ENCODE results near the gene EIF2AK2. TPM values are rescaled to one million over a fixed set of nuclear protein-coding genes. Genes with fewer than 3 reads are reported as not detected.
A peak's percentile ranks its signal among the peaks of the same experiment; 100 is the strongest.
"Not testable (repeated sequence)": the region's sequence is repeated elsewhere in the genome, so short reads cannot be mapped to it uniquely, and the experiment has no call there.

The EIF2AK2 gene
- total and polyA plus RNA-seq, 10 of the 15 experiments (the other 5 are each of a cell fraction or from before 2014, with no cell fraction given) = 16.2 to 81.4 (median 63.3) TPM

DNA sequence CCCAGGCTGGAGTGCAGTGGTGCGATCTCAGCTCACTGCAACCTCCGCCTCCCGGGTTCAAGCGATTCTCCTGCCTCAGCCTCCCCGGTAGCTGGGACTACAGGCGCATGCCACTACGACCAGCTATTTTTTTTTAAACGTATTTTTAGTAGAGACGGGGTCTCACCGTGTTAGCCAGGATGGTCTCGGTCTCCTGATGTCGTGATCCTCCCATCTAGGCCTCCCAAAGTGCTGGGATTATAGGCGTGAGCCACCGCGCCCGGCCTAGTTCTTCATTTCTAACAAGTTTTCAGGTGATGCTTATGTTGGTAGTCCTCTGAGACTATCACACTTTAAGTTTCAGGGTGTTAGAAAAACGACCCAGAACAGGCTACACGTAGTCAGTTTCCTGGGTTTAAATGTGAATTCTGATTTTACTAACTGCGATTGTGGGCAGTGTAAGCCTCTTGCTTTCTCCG is 39.1 kb upstream of the EIF2AK2 start:
- ATAC-seq; in situ Hi-C loops (cut with MboI); H3K4me1 ChIP-seq (ENCODE audit: control insufficient read depth, insufficient read depth, low read length); SMC1A ChIA-PET (ENCODE audit: uncharacterized antibody, unreplicated experiment); intact Hi-C loops (cut with micrococcal nuclease; ENCODE audit: unreplicated experiment); DNase-seq (ENCODE audit: low read depth, low spot score); H4K20me1 ChIP-seq (ENCODE audit: control insufficient read depth, insufficient read depth); H3K36me3 ChIP-seq (ENCODE audit: control insufficient read depth in 2 of 2, insufficient read depth in 2 of 2, low read length in 1 of 2); FAIRE-seq; H3K9me3 ChIP-seq (replicated peaks; ENCODE audit: control insufficient read depth, insufficient read depth, low read length); RAD21 ChIA-PET (ENCODE audit: unreplicated experiment); BruUV-seq (replicated peaks); H3K27me3 ChIP-seq (replicated peaks in 1 of 2; ENCODE audit: control insufficient read depth in 2 of 2, insufficient read depth in 2 of 2, low read length in 1 of 2): not testable (repeated sequence)
- Histone ChIP-seq H3K4me2 (ENCODE audit: control insufficient read depth, insufficient read depth) (peak overlapping the region; percentile 65), H2AFZ (ENCODE audit: control insufficient read depth, low read depth, low read length) (peak overlapping the region; percentile 99), H3K4me3 (peak overlapping the region; percentile 77), H3K79me2 (ENCODE audit: control insufficient read depth, insufficient read depth, low read length) (peaks cover 38% of the 10 kb centered on the region), H3K9ac (ENCODE audit: control insufficient read depth, insufficient read depth, low read length) (peak overlapping the region; percentile 64; the same call in 1 of the 2 replicates), H3K27ac (ENCODE audit: control insufficient read depth, insufficient read depth) (peak overlapping the region; percentile 78)
- POLR2A ChIA-PET = interaction anchor here (2.4 kb wide), 1 partner anchor 36 kb away, joined by 11 read pairs; the partner anchor contains the start of genes CEBPZ and NDUFAF7
- 0 out of 2 replicates have a peak, but pooled peaks have one; percentile 11 for TF ChIP-seq PML (IDR thresholded peaks at IDR 0.05; ENCODE audit: low read length)
- TF ChIP-seq, protein P1, sequence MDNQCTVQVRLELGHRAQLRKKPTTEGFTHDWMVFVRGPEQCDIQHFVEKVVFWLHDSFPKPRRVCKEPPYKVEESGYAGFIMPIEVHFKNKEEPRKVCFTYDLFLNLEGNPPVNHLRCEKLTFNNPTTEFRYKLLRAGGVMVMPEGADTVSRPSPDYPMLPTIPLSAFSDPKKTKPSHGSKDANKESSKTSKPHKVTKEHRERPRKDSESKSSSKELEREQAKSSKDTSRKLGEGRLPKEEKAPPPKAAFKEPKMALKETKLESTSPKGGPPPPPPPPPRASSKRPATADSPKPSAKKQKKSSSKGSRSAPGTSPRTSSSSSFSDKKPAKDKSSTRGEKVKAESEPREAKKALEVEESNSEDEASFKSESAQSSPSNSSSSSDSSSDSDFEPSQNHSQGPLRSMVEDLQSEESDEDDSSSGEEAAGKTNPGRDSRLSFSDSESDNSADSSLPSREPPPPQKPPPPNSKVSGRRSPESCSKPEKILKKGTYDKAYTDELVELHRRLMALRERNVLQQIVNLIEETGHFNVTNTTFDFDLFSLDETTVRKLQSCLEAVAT (IDR thresholded peaks at IDR 0.05) = 0 out of 2 replicates have a peak, but pooled peaks have one; percentile 70
- 0 out of 2 replicates have a peak, but pooled peaks have one; percentile 28 for TF ChIP-seq NBN (IDR thresholded peaks at IDR 0.05)
- CTCF ChIA-PET = interaction anchor here (0.6 kb wide), 2 partner anchors 39 to 997 kb away, joined by 3 read pairs; no protein-coding TSS in a partner anchor
- WGBS (ENCODE audit: insufficient coverage, insufficient replicate concordance, low lambda C conversion rate, missing lambda C conversion rate) = 75% methylated on average over 20 of the region's 20 CpGs

DNA sequence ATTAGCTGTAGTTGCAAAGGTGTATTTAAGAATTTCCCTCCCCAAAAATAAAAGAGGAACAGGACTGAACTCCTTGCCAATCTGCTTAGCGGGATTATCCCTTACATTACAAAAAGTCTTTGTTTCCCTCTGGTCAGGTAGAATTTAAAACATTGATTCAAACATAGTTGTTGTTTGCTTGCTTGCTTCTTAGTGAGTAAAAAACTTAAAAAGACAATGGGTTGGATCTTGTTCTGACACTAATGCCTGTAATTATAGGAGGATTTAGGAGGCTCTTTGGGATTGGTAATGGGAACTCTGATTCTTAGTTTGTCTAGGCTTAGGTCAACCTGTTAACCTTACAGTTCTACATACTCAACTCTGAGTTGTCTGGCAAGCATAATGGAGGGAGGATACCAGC is 35.8 kb upstream of the EIF2AK2 start:
- DNase-seq (ENCODE audit: low read depth, low spot score) = no peak
- no peak for FAIRE-seq
- Histone ChIP-seq H2AFZ (ENCODE audit: control insufficient read depth, low read depth, low read length) (no peak overlapping the region), H3K4me1 (ENCODE audit: control insufficient read depth, insufficient read depth, low read length) (no peaks in the 10 kb centered on the region; the same call in 1 of the 2 replicates), H3K4me3 (no peak overlapping the region), H3K79me2 (ENCODE audit: control insufficient read depth, insufficient read depth, low read length) (peaks cover 12% of the 10 kb centered on the region), H3K9me3 (replicated peaks; ENCODE audit: control insufficient read depth, insufficient read depth, low read length) (no peaks in the 10 kb centered on the region; the same call in 2 of the 3 replicates), H3K36me3 (ENCODE audit: control insufficient read depth in 2 of 2, insufficient read depth in 2 of 2, low read length in 1 of 2) (no peaks in the 10 kb centered on the region), H3K27ac (ENCODE audit: control insufficient read depth, insufficient read depth) (no peak overlapping the region), H3K9ac (ENCODE audit: control insufficient read depth, insufficient read depth, low read length) (no peak overlapping the region), H3K4me2 (ENCODE audit: control insufficient read depth, insufficient read depth) (no peak overlapping the region), H4K20me1 (ENCODE audit: control insufficient read depth, insufficient read depth) (no peaks in the 10 kb centered on the region), H3K27me3 (replicated peaks in 1 of 2; ENCODE audit: control insufficient read depth in 2 of 2, insufficient read depth in 2 of 2, low read length in 1 of 2) (no peaks in the 10 kb centered on the region)
- intact Hi-C loops (cut with micrococcal nuclease; ENCODE audit: unreplicated experiment) = no loop called here
- ATAC-seq = no peak
- ChIA-PET CTCF (interaction anchor here (0.9 to 1.0 kb wide), 2 partner anchors 24 to 204 kb away, joined by 3 read pairs; no protein-coding TSS in a partner anchor), POLR2A (no interaction called here), SMC1A (ENCODE audit: uncharacterized antibody, unreplicated experiment) (no interaction called here), RAD21 (ENCODE audit: unreplicated experiment) (interaction anchor here (1.6 kb wide), 1 partner anchor 685 kb away, joined by 3 read pairs; no protein-coding TSS in a partner anchor)
- in situ Hi-C loops (cut with MboI) = no loop called here
- BruUV-seq (replicated peaks) = no TSS peak
- 90% methylated on average over 1 of the region's 1 CpG for WGBS (ENCODE audit: insufficient coverage, insufficient replicate concordance, low lambda C conversion rate, missing lambda C conversion rate)
- TF ChIP-seq, protein P2, sequence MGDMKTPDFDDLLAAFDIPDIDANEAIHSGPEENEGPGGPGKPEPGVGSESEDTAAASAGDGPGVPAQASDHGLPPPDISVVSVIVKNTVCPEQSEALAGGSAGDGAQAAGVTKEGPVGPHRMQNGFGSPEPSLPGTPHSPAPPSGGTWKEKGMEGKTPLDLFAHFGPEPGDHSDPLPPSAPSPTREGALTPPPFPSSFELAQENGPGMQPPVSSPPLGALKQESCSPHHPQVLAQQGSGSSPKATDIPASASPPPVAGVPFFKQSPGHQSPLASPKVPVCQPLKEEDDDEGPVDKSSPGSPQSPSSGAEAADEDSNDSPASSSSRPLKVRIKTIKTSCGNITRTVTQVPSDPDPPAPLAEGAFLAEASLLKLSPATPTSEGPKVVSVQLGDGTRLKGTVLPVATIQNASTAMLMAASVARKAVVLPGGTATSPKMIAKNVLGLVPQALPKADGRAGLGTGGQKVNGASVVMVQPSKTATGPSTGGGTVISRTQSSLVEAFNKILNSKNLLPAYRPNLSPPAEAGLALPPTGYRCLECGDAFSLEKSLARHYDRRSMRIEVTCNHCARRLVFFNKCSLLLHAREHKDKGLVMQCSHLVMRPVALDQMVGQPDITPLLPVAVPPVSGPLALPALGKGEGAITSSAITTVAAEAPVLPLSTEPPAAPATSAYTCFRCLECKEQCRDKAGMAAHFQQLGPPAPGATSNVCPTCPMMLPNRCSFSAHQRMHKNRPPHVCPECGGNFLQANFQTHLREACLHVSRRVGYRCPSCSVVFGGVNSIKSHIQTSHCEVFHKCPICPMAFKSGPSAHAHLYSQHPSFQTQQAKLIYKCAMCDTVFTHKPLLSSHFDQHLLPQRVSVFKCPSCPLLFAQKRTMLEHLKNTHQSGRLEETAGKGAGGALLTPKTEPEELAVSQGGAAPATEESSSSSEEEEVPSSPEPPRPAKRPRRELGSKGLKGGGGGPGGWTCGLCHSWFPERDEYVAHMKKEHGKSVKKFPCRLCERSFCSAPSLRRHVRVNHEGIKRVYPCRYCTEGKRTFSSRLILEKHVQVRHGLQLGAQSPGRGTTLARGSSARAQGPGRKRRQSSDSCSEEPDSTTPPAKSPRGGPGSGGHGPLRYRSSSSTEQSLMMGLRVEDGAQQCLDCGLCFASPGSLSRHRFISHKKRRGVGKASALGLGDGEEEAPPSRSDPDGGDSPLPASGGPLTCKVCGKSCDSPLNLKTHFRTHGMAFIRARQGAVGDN (IDR thresholded peaks at IDR 0.05) = no peak
- TF ChIP-seq, protein P3, sequence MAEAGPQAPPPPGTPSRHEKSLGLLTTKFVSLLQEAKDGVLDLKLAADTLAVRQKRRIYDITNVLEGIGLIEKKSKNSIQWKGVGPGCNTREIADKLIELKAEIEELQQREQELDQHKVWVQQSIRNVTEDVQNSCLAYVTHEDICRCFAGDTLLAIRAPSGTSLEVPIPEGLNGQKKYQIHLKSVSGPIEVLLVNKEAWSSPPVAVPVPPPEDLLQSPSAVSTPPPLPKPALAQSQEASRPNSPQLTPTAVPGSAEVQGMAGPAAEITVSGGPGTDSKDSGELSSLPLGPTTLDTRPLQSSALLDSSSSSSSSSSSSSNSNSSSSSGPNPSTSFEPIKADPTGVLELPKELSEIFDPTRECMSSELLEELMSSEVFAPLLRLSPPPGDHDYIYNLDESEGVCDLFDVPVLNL (IDR thresholded peaks at IDR 0.05; ENCODE audit: low read depth, low read length) = no peak
- TF ChIP-seq, protein P4, sequence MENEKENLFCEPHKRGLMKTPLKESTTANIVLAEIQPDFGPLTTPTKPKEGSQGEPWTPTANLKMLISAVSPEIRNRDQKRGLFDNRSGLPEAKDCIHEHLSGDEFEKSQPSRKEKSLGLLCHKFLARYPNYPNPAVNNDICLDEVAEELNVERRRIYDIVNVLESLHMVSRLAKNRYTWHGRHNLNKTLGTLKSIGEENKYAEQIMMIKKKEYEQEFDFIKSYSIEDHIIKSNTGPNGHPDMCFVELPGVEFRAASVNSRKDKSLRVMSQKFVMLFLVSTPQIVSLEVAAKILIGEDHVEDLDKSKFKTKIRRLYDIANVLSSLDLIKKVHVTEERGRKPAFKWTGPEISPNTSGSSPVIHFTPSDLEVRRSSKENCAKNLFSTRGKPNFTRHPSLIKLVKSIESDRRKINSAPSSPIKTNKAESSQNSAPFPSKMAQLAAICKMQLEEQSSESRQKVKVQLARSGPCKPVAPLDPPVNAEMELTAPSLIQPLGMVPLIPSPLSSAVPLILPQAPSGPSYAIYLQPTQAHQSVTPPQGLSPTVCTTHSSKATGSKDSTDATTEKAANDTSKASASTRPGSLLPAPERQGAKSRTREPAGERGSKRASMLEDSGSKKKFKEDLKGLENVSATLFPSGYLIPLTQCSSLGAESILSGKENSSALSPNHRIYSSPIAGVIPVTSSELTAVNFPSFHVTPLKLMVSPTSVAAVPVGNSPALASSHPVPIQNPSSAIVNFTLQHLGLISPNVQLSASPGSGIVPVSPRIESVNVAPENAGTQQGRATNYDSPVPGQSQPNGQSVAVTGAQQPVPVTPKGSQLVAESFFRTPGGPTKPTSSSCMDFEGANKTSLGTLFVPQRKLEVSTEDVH (IDR thresholded peaks at IDR 0.05; ENCODE audit: low read depth, partially characterized antibody) = no peak

Data from GM12878 (cell line).